NCI-H446 treated with DMSO at 0.1 percent for 48 hours (cell line): Measurements from ENCODE around the gene SSBP2.
"Not testable (repeated sequence)": the region's sequence is repeated elsewhere in the genome, so short reads cannot be mapped to it uniquely, and the experiment has no call there.

ENCODE experiments used
- DNase-seq: peaks from one replicate; lab custom pipeline; 2025; lab: John Stamatoyannopoulos, UW

The SSBP2 gene

GRCh38 chr5:81656783-81657182 is 94.1 kb downstream of the SSBP2 start:
- no peak for DNase-seq

- DNase-seq, result peak; percentile 59
These were observed 99.9 kb downstream of the SSBP2 start for GRCh38 chr5:81650987-81651386.

- DNase-seq, result no peak
These were observed 104.4 kb downstream of the SSBP2 start for GRCh38 chr5:81646469-81646995.

GRCh38 chr5:81642210-81642609 is 108.7 kb downstream of the SSBP2 start:
- no peak for DNase-seq

- no peak for DNase-seq
These were observed 111.3 kb downstream of the SSBP2 start for GRCh38 chr5:81639556-81639955.

GRCh38 chr5:81638471-81638870 is 112.4 kb downstream of the SSBP2 start:
- DNase-seq, result no peak

- no peak for DNase-seq
These were observed 117.0 kb downstream of the SSBP2 start for GRCh38 chr5:81633891-81634290.

GRCh38 chr5:81633471-81633870 is 117.4 kb downstream of the SSBP2 start:
- DNase-seq, result no peak

GRCh38 chr5:81632679-81633078 is 118.2 kb downstream of the SSBP2 start:
- no peak for DNase-seq

- no peak for DNase-seq
These were observed 119.3 kb downstream of the SSBP2 start for GRCh38 chr5:81631621-81632020.

- DNase-seq, result no peak
These were observed 119.8 kb downstream of the SSBP2 start for GRCh38 chr5:81631124-81631523.

- no peak for DNase-seq
These were observed 120.2 kb downstream of the SSBP2 start for GRCh38 chr5:81630684-81631083.

- no peak for DNase-seq
These were observed 120.9 kb downstream of the SSBP2 start for GRCh38 chr5:81629986-81630385.

- not testable (repeated sequence) for DNase-seq
These were observed 122.8 kb downstream of the SSBP2 start for GRCh38 chr5:81628061-81628460.

- no peak for DNase-seq
These were observed 124.4 kb downstream of the SSBP2 start for GRCh38 chr5:81626524-81626923.

- DNase-seq, result no peak
These were observed 141.0 kb downstream of the SSBP2 start for GRCh38 chr5:81609810-81610375.

GRCh38 chr5:81608976-81609375 is 141.9 kb downstream of the SSBP2 start:
- DNase-seq, result no peak

- DNase-seq, result no peak
These were observed 143.2 kb downstream of the SSBP2 start for GRCh38 chr5:81607693-81608092.

- no peak for DNase-seq
These were observed 144.7 kb downstream of the SSBP2 start for GRCh38 chr5:81606150-81606549.

- DNase-seq, result no peak
These were observed 145.6 kb downstream of the SSBP2 start for GRCh38 chr5:81605299-81605698.

GRCh38 chr5:81604193-81604592 is 146.7 kb downstream of the SSBP2 start:
- no peak for DNase-seq

GRCh38 chr5:81601919-81602318 is 149.0 kb downstream of the SSBP2 start:
- no peak for DNase-seq

- not testable (repeated sequence) for DNase-seq
These were observed 158.8 kb downstream of the SSBP2 start for GRCh38 chr5:81592085-81592484.
